NCI-H2029 treated with DMSO at 0.1 percent for 48 hours (cell line): ENCODE results near the gene RNF225.
"Not testable (repeated sequence)": the region's sequence is repeated elsewhere in the genome, so short reads cannot be mapped to it uniquely, and the experiment has no call there.

Experiments used
- DNase-seq: peaks from one replicate; lab custom pipeline; 2025; lab: John Stamatoyannopoulos, UW

RNF225 gene

DNA sequence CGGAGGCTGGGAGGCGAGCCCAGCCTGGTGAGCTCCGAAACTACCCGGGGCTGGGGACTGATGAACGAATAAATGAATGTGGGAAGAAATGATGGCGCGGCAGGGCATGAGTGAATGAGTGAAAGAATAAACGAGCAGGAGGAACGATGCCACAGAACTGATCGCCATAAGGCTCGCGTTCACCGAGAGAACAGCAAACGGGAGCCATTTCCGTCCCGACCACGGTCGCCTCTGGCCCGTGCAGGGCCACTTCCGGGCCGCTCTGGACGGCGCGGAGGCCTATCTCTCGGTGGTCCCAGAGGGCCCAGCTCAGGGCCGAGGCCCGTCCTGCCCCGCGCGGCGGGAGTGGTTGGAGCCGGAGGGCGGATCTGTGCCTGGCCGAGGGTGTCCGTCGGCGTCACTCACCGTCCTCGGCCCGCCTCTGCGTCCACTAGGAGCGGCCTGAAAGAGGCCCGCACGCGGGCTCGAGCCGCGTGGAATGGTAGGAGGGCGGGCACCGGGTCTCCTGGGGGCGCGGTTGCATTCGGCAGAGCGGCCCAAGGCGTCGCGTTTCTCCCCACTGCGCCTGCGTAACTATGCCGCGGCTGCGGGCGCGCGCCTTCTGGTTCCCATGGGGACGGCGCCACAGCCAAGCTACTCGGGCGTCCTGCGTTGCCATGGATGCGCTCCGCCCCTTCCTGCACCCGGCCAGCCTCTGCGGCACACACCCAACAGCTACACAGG is 33.0 kb upstream of the RNF225 start, which contains the start of gene ZNF497:
ZNF497 (minus strand) TSS at position 480 of the 723 bp plus-strand sequence. CDS start 5,116 bp downstream, outside the sequence.
- DNase-seq = peak; percentile 76

DNA sequence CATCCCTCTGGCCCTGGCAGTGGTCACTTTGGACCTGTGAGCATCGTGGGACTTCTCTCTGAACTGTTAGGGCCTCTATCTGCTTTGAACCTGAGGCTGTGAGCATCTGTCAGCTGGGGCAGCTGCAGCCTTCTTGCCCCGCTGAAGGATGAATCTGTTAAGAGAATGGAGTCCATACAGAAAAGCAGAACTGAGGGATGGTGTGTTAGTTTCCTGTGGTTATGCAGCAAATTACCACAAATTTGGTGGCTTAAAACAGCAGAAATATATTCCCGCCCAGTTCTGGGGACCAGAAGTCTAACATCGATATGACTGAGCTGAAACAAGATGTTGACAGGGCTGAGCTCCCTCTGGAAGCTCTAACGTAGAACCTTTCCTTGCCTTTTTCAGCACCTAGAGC is 31.3 kb upstream of the RNF225 start:
- no peak for DNase-seq

DNA sequence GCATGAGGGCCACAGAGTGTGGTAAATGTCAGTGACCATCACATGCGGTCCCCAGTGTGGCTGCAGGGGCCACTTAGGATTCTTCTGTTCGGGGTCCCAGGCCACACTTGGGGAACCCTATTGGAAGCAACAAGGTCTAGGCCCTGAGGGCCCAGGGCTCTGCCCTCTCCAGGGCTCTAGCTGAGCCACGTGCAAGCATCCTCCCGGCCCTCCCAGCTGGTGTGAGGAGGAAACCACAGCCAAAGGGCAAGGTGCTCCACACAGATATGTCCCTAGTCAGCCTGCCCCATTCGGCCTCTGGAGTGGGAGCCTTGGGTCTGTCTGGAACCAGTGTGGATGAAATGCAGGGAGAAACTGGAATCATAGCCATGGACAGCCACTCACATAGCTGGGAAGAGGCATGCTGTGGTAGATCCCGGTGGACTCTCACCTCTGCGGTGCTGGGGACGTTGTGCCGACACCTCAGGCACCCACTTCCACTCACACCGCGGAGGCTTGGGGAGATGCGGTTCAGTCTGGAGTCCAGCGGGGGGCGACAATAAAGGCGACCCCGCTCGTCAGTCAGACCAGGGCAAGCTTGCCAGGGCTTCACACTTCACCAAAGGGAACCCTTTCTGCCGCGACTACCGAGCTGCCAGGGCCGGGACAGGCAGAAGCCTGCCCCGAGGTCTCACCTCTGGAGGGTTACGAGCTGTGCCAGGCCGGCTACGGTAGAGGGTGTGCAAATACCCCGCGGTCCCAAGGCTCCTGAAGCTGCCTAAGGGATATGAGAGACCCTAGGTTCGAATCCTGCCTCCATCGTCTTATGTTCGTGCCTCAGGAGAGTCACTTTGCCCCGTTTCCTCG is 28.6 kb upstream of the RNF225 start:
- no peak for DNase-seq

DNA sequence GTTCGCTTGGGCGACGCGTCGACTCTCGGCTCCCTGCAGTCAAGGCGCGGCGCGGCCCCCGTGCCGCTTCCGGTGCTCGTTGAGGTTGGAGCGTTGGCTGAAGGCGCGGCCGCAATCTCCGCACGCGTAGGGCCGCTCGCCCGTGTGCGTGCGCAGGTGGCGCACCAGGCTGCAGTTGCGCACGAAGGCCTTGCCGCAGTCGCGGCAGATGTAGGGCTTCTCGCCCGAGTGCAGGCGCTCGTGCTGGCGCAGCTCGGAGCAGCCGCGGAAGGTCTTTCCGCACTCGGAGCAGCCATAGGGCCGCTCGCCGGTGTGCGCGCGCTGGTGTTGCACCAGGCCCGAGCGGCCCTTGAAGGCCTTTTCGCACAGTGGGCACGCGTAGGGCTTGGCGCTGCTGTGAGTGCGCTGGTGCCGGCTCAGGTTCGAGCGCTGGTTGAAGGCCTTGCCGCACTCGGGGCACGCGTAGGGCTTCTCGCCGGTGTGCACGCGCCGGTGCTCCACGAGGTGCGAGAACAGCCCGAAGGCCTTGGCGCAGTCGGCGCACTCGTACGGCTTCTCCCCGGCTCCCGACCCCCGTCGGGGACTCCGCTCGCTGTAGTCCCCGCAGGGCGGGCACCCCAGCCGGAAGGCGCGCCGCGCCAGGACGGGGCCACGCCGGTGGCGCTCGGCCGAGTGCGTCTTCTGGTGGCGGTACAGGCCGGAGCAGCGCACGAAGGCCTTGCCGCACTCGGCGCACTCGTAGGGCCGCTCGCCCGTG is 27.6 kb upstream of the RNF225 start:
- DNase-seq = no peak

DNA sequence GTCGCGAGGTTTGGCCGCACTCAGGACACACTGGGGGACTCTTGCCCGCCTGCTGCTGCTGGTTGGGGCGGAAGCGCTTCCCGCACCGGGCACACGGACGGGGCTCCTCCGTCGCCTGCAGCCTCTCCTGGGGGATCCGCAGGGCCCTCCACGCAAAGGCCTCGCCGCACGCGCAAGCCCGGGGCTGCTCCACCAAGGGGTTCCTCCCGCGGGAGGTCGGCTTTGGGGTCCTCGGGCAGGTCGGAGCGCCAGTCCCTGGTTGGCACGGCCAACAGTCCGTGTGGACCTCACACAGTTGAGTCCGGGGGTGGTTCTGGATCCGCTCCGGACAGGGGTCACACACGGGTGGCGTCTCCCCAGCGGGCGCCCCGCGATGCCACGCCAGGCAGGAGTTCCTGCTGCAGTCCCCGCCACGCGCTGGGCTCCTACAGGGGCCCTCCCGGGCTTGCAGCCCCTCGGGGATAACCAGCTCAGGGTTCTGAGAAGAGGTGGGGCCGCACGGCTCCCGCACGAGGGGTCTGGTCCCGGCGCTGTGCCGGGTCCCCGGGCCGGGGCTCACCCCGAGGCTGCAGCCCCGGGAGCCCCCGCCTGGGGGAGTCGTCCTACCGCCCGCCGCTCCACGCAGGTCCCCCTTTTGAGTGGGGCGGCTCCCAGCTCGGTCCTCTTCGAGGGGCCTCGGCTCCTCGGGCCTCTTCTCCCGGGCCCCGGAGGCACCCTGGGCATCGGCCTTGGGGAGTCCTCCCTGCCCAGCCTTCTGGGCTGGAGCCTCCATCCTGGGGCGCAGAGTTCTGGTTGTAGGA is 26.7 kb upstream of the RNF225 start:
- DNase-seq = no peak

DNA sequence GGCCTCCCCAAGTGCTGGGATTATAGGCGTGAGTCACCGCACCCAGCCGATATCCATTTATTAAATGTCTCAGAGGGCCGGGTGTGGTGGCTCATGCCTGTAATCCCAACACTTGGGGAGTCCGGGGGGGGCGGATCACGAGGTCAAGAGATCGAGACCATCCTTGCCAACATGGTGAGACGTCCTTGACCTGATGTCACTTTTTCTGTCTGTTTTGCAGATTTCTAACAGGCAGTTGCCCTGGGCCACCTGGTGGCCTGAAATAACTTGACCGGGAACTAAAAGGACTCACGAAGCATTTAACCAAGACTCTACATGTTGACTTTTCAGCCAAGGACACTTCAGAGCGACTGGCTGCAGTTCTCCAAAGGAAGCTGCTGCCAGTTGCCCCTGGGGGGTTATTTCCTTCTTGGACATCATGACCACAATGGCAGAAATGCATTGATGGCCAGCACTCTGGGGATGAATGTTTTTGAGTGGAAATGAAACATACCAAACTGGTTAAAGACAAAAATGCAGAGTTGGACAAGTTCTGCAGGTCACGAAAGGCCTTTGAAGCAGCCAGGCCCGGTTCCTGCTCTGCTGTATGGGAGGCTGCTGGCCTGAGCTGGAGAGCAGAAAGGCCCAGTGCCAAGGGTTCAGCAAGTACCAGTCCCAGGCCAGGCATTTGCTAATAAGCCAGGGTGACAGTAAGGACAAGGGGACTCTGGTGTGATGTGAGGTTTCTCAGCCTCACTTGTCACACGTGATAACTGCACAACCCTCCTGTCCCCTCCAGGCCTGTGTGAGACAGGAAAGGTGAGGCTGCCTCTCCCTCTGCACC is 22.9 kb upstream of the RNF225 start:
- no peak for DNase-seq

DNA sequence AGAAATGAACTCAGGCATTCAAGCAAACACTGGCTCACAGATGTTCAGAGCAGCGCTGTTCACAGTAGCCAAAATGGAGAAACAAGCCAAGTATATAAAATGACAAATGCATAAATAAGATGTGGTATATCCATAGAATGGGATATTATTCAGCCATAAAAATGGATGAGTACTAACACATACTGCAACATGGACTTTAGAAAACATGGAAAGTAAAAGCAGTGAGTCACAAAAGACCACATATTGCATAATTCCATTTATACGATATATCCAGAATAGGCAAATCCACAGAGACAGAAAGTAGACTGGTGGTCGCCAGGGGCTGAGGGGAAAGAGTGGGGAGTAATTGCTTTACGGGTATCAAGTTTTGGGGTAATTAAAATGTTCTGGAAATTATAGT is 21.3 kb upstream of the RNF225 start:
- DNase-seq = no peak

DNA sequence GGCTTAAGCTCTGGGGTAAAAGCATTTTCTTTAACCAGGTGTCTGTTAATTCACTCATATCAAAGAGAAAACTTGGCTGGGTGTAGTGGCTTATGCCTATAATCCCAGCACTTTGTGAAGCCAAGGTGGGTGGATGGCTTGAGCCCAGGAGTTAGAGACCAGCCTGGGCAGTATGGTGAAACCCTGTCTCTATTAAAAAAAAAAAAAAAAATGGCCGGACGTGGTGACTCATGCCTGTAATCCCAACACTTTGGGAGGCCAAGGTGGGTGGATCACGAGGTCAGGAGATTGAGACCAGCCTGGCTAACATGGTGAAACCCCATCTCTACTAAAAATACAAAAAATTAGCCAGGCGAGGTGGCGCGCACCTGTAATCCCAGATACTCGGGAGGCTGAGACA is 18.7 kb upstream of the RNF225 start:
- DNase-seq = not testable (repeated sequence)

DNA sequence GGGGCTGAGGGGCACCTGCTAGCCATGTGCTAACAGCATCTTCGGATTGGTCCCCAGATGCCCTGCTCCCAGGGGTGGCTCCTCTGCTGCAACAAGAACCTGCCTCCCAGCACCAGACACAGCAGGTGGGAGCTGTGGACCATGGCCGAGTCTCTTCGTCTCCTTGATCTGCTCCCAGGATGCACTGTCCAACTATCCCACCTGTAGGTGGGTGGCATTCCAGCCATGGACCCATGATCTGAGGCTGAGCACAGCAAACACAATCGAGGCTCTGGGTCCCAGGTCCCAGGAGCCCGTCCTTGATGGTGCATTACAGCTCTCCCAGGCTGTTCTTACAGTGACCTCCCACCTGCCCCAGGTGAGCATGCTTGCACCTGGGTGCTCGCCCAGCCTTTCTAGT is 16.2 kb upstream of the RNF225 start:
- no peak for DNase-seq

DNA sequence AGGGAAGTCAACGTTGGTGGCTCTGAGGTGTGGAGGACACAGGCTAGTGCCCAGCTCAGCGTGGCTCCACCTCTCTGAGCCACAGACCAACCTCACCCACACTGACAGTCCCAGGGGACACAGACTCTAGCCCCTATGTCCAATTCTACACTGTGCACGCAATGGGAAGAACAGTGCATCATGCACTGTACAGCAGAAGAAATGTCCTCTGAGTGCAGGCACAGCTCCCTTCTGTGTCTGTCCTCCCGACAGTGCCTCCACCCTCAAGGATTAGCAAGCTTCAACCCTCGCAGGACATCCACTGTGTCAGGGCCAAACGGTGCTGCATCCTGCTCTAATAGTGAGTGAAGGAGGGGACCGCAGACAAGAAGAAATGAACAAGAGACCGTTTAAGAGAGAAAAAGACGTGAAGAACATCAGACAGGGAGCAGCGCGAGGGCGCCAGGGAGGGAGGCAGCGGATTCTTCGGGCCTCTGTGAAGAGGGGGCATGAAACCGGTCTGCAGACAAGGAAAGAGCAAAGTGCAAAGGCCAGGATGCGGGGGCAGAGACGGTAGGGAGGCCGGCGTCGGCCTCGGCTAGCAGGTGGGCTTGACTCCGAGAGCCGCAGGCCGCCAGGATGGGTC is 15.3 kb upstream of the RNF225 start:
- DNase-seq = no peak

DNA sequence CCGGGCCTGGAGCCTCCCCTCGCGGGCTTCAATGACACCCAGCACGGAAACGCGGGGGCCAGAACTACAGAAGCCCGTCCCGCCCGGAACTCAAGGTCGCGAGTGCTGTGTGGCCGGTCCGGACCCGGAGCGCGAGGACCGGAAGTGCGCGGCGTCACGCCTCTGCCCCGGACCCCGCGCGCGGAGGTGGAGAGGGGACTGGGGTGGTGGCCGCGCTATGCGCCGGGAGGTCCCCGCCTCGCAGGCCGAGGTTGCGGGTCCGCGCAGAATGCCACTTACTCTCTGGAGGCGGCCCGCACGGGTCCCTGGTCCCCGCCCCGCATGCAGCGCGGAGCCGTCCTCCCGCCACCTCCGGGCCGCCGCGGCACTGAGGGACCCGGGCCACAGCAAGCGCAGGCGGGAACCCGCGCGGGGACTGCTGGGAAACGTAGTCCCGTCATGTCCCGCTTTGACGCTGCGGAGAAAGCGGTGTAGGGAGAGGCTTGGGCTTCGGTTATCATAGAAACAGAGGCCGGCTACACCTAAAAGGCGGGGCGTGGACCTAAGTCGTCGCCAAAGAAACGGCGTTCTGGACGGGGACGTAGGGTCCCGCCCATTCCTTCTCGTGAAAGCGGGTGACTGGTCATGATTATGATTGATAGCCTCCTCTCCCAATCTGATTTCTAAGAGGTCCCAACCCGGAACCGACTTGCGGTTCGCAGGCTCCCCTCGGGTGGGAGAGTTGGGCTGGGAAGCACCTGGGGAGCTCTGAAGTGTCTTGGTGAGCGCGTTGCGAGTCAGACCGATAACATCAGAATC is 14.6 kb upstream of the RNF225 start, which contains the start of gene ZNF837:
ZNF837 (minus strand) TSS at position 369 of the 798 bp plus-strand sequence. CDS start 11,698 bp downstream, outside the sequence.
- peak; percentile 96 for DNase-seq

DNA sequence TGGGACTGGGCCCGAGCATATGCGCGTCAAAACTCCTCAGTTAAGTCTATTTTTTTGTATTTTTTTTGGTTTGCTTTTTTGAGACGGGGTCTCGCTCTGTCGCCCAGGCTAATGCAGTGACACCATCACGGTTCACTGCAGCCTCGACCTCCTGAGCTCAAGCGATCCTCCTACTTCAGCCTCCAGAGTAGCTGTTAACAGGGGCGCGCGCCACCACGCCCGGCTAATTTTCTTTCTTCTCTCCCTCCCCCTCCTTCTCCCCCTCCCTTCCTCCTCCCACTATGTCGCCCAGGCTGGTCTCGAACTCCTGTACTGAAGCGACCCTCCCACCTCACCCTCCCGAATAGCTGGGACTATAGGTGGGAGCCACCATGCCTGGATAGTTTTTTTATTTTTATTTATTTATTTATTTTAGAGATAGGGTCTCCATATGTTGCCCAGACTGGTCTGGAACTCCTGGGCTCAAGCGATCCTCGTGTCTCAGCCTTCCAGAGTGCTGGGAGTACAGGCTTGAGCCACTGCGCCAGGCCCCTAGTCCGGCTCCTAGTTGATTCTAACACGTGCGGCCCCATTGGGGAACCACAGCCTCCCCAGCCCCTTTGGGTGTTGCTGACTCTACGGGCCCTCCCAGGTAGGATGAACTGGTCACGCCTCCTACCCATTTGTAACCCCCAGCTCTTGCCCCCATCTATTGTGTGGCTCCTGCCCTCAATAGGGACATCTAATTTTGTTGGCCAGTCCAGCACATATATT is 13.8 kb upstream of the RNF225 start:
- DNase-seq = no peak

DNA sequence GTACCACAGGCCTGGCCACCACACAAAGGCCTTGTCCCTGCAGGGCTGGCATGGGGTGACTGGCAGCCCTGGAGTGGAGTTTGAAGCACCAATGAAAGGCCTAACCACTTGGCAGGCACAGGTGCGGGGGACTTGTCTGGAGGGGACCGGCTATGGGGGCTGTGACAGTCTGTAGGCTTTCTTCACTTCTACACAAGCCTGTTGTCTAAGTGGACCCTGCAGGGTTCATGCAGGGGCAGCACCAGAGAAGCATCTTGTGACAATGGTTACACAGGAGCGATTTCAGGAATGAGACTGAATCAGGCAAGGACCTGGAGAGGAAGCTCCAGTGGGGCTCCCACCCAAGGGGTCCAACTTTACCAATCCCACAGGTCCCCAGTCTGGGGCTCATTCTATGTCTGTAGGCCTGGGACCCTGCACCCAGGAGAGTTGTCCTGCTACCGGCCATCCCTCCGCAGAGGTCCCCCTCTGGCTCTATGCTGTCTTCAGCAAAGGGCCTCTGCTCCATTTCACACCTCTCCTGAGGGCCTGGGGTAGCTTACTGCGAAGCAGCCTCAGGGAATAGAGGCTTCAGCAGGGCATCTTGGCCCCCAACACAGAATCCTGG is 12.4 kb upstream of the RNF225 start:
- DNase-seq = no peak

DNA sequence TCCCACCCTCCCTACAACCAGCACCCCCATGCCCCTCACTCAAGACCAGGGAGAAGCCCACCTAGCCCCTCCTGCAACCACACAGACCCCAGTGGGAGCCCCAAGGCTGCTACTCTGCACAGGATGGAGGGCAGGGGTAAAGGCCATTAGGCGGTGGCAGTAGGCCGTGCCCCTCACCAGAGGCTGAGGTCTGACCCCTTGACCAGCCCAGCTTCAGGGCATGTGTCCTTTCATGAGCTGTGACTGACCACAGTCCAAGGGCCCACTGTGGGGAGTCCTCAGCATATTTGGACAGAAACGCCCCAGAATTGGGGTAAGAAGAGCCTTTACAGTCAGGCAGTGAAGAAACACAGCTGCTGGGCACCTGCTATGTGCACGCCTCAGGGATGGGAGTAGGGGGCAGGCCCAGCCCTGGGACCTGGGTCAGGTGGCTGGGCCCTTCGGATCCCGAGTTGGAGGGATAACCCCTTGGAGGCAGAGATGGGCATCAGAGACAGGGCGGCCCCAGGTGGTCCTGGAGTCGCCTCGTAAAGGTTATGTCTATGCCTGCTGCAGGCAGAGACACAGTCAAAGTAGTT is 10.1 kb upstream of the RNF225 start:
- no peak for DNase-seq

DNA sequence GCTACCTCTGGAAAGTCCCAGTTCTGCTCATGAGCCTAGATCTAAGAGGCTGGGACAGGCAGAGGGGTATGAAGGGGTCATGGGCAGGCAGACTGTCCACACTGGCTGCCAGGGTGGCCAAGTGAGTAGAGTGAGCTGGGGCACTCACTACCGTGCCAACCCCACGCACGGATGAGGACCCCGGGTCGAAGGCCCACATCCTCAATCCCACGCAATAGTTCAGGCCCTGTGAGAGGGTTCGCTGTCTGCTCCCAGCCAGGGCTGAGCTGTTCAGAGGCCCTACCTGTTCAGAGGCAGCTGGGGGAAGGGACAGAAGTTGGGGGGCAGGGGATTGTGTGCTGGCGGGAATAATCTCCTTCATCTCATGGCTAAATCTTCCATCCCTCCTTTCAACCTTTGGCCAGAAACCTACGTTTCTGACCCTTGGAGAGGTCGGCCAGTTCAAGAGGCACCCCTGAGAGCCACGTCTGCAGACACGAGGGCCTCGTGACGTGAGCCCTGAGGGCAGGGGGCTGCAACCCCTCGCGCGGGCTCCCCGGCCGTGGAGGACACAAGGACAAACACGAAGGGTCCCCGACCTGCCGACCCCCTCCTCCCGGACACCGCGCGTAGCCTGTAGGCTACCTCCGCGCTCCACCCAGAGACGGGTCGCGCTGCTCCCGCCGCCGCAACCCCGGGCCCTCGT is 9.4 kb upstream of the RNF225 start:
- DNase-seq = no peak

DNA sequence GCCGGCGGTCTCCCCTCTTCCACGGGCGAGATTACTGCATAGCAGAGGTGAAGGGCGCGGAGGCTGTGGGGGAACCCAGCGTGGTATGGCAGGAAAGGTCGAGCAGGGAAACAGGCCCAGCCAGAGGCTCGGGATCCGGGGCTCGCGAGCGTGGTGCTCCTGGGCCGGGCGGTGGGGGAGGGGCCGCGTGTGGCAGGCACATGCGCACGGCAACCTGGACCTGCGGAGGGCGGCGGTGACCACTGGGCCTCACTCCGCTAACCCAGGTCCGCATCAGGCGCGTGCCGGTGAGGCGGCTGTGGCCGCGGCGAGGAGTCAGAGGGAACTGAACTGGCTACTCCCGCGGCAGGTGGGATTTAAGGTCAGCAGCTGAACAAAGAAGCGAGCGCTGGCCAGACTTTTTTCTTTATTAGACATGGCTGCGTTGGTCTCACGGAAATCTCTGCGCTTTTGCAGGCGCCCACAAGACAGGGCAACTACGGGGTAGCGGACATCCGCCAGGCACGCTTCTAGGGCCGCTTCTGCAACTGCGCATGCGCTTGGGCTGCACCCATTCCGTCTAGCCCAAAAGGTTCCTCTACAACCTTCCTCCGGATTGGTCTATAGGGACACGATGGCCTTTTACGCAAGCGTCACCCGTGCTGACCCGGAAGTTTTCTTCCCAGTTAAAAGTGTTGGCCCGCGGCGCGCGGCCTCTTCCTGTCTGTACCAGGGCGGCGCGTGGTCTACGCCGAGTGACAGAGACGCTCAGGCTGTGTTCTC is 8.7 kb upstream of the RNF225 start, which contains the start of gene RPS5:
RPS5 (plus strand) TSS at position 694 of the 762 bp plus-strand sequence. CDS start 869 bp downstream, outside the sequence.
- peak; percentile 96 for DNase-seq
